Inferior parietal cortex (tissue), 1 donor: ENCODE results near the gene ARHGAP24.
"Not testable (repeated sequence)": the region's sequence is repeated elsewhere in the genome, so short reads cannot be mapped to it uniquely, and the experiment has no call there.

Experiments
- DNase-seq: peaks from one replicate; pipeline ENCODE4 v3.0.0-alpha.2; 2016; ENCODE audit errors: extremely low spot score

Gene ARHGAP24

GRCh38 chr4:85515701-85516100 is 40.8 kb downstream of the ARHGAP24 start:
- no peak for DNase-seq

GRCh38 chr4:85518526-85518925 is 43.6 kb downstream of the ARHGAP24 start:
- not testable (repeated sequence) for DNase-seq

- DNase-seq, result no peak
These were observed 46.1 kb downstream of the ARHGAP24 start for GRCh38 chr4:85520765-85521749.

GRCh38 chr4:85522277-85522676 is 47.3 kb downstream of the ARHGAP24 start:
- no peak for DNase-seq

- DNase-seq, result no peak
These were observed 47.9 kb downstream of the ARHGAP24 start for GRCh38 chr4:85522836-85523235.

GRCh38 chr4:85527815-85528214 is 52.9 kb downstream of the ARHGAP24 start:
- DNase-seq, result no peak

- no peak for DNase-seq
These were observed 56.8 kb downstream of the ARHGAP24 start for GRCh38 chr4:85531560-85532341.

- no peak for DNase-seq
These were observed 59.2 kb downstream of the ARHGAP24 start for GRCh38 chr4:85534120-85534519.

GRCh38 chr4:85543832-85544231 is 68.9 kb downstream of the ARHGAP24 start:
- DNase-seq, result no peak

GRCh38 chr4:85544751-85545150 is 69.8 kb downstream of the ARHGAP24 start:
- no peak for DNase-seq

- DNase-seq, result no peak
These were observed 73.2 kb downstream of the ARHGAP24 start for GRCh38 chr4:85548116-85548515.

- DNase-seq, result no peak
These were observed 73.9 kb downstream of the ARHGAP24 start for GRCh38 chr4:85548841-85549240.

- DNase-seq, result no peak
These were observed 80.3 kb downstream of the ARHGAP24 start for GRCh38 chr4:85555206-85555605.

GRCh38 chr4:85556283-85556682 is 81.3 kb downstream of the ARHGAP24 start:
- DNase-seq, result no peak

GRCh38 chr4:85557016-85557901 is 82.3 kb downstream of the ARHGAP24 start:
- no peak for DNase-seq

GRCh38 chr4:85565761-85566480 is 91.0 kb downstream of the ARHGAP24 start:
- DNase-seq, result no peak

- DNase-seq, result no peak
These were observed 94.9 kb downstream of the ARHGAP24 start for GRCh38 chr4:85569730-85570299.

GRCh38 chr4:85570388-85570787 is 95.4 kb downstream of the ARHGAP24 start:
- no peak for DNase-seq

GRCh38 chr4:85571008-85571407 is 96.1 kb downstream of the ARHGAP24 start:
- DNase-seq, result no peak

- DNase-seq, result no peak
These were observed 98.3 kb downstream of the ARHGAP24 start for GRCh38 chr4:85573270-85573669.

GRCh38 chr4:85577307-85577706 is 102.4 kb downstream of the ARHGAP24 start:
- DNase-seq, result no peak
